HEK293 (cell line): ENCODE data around the gene MCM10.

ENCODE experiments used
- ZFP69B ChIP-seq: fragments of 450-650 bp; formaldehyde crosslinking; IDR thresholded peaks from 2 replicates; pipeline ENCODE4 v1.5.1; 2016; ENCODE audit warnings: missing biosample characterization, missing genetic modification characterization
- ZNF121 ChIP-seq: fragments of 450-650 bp; formaldehyde crosslinking; IDR thresholded peaks from 2 replicates; pipeline ENCODE4 v1.5.1; 2016; ENCODE audit warnings: missing biosample characterization, missing genetic modification characterization
- ZNF777 ChIP-seq: fragments of 450-650 bp; formaldehyde crosslinking; IDR thresholded peaks from 2 replicates; pipeline ENCODE4 v1.5.1; 2017; ENCODE audit warnings: missing biosample characterization, missing genetic modification characterization, borderline replicate concordance

DNA sequence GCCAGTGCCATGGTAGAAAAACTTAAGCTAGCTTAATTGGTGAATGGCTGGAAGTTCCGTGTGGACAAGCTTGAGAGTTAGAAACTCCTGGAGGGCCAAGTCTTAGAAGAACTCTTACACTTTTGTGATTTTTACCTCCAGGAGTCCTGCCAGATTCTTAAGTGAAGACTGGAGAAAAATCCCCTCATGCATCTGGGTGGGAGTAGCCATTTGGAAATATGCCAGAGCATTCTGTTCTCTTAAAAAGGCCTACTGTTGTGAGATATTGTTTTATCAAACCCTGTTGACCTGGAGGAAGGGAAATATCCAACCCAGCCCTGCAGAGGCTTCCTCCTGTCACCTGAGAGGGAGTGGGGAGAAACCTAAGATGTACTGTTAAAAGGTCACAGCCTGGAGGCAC, 17.6 kb upstream of the MCM10 start:
- TF ChIP-seq ZFP69B = no peak
- no peak for TF ChIP-seq ZNF121 (tag by site-specific recombination)
- no peak for TF ChIP-seq ZNF777 (tag by site-specific recombination)
